Muscle layer of duodenum (tissue), 2 donors: ENCODE measurements around the gene SRD5A3.
"Not testable (repeated sequence)": the region's sequence is repeated elsewhere in the genome, so short reads cannot be mapped to it uniquely, and the experiment has no call there.

ENCODE experiments used
- H3K27ac ChIP-seq: one replicate; pipeline ENCODE4 v1.7.0; 2013; ENCODE audit warnings: mild to moderate bottlenecking, low read length
- H3K27me3 ChIP-seq: one replicate; pipeline ENCODE4 v1.7.0; 2013; ENCODE audit warnings: low read depth, mild to moderate bottlenecking, control low read depth, low read length
- H3K36me3 ChIP-seq, 2 donors: one replicate each; pipeline ENCODE4 v1.7.0; 2013; ENCODE audit warnings: low read length in 2 of 2, control low read depth in 1 of 2, mild to moderate bottlenecking in 1 of 2; ENCODE audit not compliant: insufficient read depth in 2 of 2, control insufficient read depth in 1 of 2
- H3K4me1 ChIP-seq, 2 donors: one replicate each; pipeline ENCODE4 v1.7.0; 2013; ENCODE audit warnings: low read length in 2 of 2, mild to moderate bottlenecking in 2 of 2, control low read depth in 1 of 2, moderate library complexity in 1 of 2; ENCODE audit not compliant: insufficient read depth in 2 of 2, control insufficient read depth in 1 of 2
- H3K4me3 ChIP-seq, 2 donors: one replicate each; pipeline ENCODE4 v1.7.0; 2013; ENCODE audit warnings: low read length in 2 of 2, low read depth in 1 of 2, mild to moderate bottlenecking in 1 of 2
- H3K9me3 ChIP-seq, 2 donors: one replicate each; pipeline ENCODE4 v1.7.0; 2013; ENCODE audit warnings: low read length in 2 of 2, control low read depth in 1 of 2, mild to moderate bottlenecking in 1 of 2; ENCODE audit not compliant: control insufficient read depth in 1 of 2
- donor health status: healthy.

The SRD5A3 gene

DNA sequence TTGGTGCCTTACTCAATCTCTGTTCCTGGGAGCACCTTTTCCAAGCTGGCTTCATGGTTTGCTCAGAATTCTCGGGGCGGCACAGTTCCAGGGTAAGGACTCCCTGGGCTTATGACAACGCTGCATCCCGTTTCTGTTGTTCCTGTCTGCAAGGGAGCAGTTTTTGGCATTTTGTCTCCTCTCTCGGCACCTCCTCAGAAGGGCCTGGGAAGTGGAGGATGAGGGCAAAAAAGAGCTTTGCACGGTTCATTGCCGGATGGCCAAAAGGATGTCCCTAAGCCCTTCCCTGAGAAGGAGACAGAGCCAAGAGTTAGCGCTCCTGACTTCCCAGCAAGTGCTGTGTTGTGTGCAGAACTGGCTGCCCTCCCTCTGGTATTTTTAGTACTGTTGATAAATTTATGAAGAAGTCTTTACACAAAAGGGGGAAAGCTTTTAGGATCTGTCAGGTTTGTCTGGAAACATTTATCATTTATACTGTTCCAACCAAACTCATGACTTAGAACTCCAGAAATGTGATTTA lies 13.4 kb downstream of the SRD5A3 start:
- Histone ChIP-seq H3K27ac (peak overlapping the region; percentile 67), H3K27me3 (no peaks in the 10 kb centered on the region), H3K4me1 (peaks cover 5 to 7% of the 10 kb centered on the region in 2 donors), H3K4me3 (no peak overlapping the region), H3K9me3 (no peaks in the 10 kb centered on the region), H3K36me3 (peaks cover 0 to 6% of the 10 kb centered on the region in 2 donors)

DNA sequence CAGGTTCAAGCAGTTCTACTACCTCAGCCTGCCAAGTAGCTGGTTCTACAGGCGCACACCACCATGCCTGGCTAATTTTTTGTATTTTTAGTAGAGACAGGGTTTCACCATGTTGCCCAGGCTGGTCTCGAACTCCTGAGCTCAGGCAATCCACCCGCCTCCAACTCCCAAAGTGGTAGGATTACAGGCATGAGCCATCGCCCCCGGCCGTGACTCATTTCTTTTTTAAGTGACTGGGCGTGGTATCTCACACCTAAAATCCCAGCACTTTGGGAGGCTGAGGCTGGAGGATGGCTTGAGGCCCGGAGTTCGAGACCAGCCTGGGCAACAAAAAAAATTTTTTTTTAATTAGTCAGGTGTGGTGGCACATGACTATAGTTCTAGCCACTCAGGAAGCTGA lies 16.9 kb downstream of the SRD5A3 start:
- H3K36me3 ChIP-seq, H3K4me1 ChIP-seq, H3K27ac ChIP-seq, H3K27me3 ChIP-seq, H3K4me3 ChIP-seq, H3K9me3 ChIP-seq: not testable (repeated sequence)

DNA sequence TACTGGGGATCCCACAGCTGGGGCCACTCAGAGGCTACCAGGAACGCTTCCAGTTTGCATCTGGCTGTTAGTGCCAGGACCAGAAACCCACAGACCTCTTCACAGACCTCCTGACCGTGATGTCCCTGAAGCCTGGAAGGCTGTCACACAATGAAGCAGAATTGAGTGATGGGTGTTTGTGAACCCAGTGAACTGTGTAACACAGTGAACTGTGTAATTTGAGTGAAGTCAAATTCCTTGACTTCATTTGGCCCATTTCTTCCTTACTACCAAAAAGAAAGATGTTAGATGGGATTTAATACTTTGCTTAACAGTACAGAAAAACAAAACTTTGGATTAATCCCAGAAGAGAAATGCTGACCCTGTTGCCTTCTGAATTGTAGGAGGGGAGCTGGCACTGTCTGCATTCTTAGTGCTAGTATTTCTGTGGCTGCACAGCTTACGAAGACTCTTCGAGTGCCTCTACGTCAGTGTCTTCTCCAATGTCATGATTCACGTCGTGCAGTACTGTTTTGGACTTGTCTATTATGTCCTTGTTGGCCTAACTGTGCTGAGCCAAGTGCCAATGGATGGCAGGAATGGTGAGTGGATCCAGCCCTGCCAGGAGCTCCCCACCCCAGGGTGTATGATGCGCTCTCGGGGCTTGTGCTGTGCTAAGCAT lies 17.8 kb downstream of the SRD5A3 start:
- Histone ChIP-seq H3K27me3 (no peaks in the 10 kb centered on the region), H3K4me1 (peaks cover under 1 to 6% of the 10 kb centered on the region in 2 donors), H3K36me3 (peaks cover 0 to 3% of the 10 kb centered on the region in 2 donors), H3K9me3 (no peaks in the 10 kb centered on the region), H3K4me3 (no peak overlapping the region), H3K27ac (no peak overlapping the region)

DNA sequence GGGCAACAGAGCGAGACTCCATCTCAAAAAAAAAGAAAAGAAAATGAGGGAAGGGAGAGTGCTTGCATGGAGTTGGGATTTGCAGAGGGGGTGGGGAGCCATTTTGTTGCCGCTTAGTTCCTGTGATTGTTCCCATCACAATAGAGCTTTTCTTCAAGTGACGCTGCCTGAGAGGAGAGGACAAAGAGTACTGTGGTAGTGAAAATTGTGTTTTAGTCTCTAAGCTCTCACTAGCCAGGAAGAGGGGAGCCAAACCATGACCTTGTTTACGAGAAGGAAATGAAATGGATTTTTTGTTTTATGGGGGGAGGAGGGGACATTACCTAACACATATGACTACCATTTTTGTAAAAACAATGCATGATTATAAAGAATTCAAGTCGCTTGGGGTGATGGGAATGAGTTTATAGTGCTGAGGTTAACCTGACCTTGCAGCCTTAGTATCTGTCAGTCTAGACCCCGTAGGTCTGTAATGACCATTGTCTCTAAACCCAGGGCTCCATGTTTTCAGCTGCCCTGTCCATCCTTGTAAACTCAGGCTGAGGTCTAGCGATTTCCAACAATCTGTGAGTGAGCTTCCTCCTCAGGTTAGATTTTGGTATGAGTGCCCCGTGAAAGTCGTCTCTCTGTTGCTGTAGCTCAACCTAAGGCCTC lies 18.8 kb downstream of the SRD5A3 start:
- Histone ChIP-seq H3K36me3 (peaks cover 0 to 4% of the 10 kb centered on the region in 2 donors), H3K4me3 (no peak overlapping the region), H3K27ac (no peak overlapping the region), H3K27me3 (no peaks in the 10 kb centered on the region), H3K9me3 (no peaks in the 10 kb centered on the region), H3K4me1 (no peaks in the 10 kb centered on the region)

DNA sequence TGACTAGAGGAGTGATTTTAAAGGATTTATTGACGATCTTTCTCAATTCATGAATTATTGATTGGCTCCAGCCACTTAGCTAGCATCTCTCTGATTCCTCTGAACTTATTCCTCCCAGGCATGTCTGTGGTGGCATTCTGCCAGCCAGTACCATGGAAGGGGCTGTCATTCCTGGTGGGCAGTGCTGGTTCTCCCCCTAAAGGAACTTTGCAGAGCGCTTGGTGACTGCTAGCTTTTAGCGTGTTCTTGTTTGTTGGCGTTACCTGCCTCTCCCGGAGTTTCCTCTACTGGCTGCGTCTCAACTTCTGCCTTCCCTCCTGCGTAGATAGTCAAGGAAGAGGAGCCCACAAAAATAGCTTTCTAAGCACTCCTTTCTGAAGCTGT lies 19.3 kb downstream of the SRD5A3 start:
- Histone ChIP-seq H3K4me1 (no peaks in the 10 kb centered on the region), H3K9me3 (no peaks in the 10 kb centered on the region), H3K27ac (no peak overlapping the region), H3K4me3 (no peak overlapping the region), H3K27me3 (no peaks in the 10 kb centered on the region), H3K36me3 (peaks cover 0 to 4% of the 10 kb centered on the region in 2 donors)

DNA sequence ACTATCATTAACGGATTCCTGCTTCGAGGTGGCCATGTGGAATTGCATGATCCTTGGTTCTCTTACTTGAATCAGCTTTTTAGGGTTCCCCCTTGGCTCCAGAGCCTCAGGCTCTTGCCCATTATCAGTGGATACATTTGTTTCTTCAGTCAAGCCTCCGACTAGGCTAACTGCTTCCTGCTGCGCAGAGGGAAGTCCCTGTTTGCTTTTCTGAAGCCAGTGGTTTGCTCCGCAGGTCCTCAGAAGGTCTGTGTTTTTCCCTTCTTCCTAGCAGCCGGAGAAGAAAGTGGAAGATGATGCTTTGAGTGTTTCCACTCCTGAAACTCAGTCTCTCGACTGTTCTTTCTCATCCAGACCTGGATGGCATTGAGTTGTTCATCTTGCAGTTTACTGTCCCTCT lies 20.6 kb downstream of the SRD5A3 start:
- no peak overlapping the region for H3K4me3 ChIP-seq
- H3K27me3 ChIP-seq: no peaks in the 10 kb centered on the region
- H3K36me3 ChIP-seq: peaks cover 0 to 4% of the 10 kb centered on the region in 2 donors
- H3K9me3 ChIP-seq: no peaks in the 10 kb centered on the region
- H3K4me1 ChIP-seq: no peaks in the 10 kb centered on the region
- H3K27ac ChIP-seq: no peak overlapping the region

DNA sequence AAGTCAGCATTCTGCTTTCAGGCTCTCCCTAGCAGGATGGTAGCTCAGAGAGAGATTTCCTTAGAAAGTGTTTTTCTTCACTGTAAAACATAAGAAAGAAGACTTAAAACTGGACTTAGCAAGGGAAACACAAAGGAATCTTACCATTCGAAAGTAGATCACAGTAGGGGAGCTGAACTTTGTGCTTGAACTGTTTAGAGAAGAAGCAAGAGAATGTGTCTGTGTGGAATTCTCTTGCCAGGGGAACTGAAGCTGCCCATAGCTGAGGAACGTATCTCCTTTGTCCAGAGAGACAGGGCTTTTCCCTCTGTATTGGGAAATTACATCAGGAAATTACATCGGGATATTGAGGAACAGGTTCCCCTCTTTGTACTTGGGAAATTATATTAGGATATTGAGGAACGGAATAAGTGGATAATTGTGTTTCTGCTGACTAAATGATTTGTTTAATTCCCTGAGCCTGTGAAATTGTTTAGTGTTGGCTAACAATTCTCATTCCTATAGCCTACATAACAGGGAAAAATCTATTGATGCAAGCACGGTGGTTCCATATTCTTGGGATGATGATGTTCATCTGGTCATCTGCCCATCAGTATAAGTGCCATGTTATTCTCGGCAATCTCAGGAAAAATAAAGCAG lies 21.2 kb downstream of the SRD5A3 start:
- H3K36me3 ChIP-seq: peaks cover 0 to 4% of the 10 kb centered on the region in 2 donors
- no peak overlapping the region for H3K4me3 ChIP-seq
- no peaks in the 10 kb centered on the region for H3K27me3 ChIP-seq
- H3K27ac ChIP-seq: no peak overlapping the region
- H3K4me1 ChIP-seq: no peaks in the 10 kb centered on the region
- no peaks in the 10 kb centered on the region for H3K9me3 ChIP-seq

DNA sequence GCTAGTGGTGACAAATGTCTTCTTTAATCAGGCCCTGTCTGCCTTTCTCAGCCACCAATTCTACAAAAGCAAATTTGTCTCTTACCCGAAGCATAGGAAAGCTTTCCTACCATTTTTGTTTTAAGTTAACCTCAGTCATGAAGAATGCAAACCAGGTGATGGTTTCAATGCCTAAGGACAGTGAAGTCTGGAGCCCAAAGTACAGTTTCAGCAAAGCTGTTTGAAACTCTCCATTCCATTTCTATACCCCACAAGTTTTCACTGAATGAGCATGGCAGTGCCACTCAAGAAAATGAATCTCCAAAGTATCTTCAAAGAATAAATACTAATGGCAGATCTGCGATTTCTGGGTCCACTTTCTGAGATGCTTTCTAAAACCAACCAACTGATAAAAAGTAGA lies 23.9 kb downstream of the SRD5A3 start:
- Histone ChIP-seq H3K27me3 (no peaks in the 10 kb centered on the region), H3K27ac (no peak overlapping the region)

DNA sequence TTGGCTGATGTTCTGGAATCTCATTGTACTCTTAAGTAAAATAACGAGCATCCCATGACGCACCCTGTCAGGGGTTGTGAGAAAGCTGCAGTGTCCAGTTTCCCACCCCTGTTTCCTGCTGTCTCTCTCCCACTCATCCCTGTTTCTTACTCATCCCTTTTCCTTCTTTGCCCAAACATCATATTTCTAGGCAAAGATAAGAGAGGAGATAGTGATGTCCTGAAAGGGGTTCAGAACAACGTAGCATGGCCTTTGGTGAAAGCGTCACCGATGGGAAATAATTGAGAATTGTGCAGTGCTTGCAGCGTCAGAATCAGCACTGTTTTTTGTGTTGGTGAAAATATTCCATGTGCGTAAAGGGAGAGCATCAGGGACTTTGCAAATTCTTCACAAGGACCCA lies 26.2 kb downstream of the SRD5A3 start:
- no peak overlapping the region for H3K27ac ChIP-seq
- H3K27me3 ChIP-seq: no peaks in the 10 kb centered on the region
- H3K9me3 ChIP-seq: no peaks in the 10 kb centered on the region
- no peak overlapping the region for H3K4me3 ChIP-seq
- H3K4me1 ChIP-seq: no peaks in the 10 kb centered on the region
- H3K36me3 ChIP-seq: peaks cover 0 to 4% of the 10 kb centered on the region in 2 donors

More for the DNA sequence above, 23.9 kb downstream of the SRD5A3 start:
- H3K4me3 ChIP-seq: no peak overlapping the region
- no peaks in the 10 kb centered on the region for H3K9me3 ChIP-seq
- no peaks in the 10 kb centered on the region for H3K4me1 ChIP-seq
- H3K36me3 ChIP-seq: peaks cover 0 to 4% of the 10 kb centered on the region in 2 donors

DNA sequence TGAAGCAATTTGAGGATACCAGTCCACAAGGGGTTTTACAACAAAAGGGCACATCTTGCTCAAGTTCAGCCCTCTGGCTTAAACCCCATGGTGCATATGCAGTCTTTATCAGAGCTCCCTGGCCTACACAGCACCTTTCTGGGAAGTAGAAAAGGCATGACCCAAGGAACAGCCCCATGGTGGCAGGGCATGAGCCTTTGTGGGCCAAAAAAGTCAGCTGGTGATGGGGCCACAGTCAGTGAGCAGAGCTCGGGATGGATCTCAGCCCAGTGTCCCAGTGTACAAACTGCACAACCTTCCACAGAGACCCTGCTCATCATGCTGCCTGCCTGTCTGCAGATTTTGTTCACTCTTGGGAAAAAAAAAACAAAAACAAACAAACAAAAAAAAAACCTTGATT lies 27.4 kb downstream of the SRD5A3 start:
- no peak overlapping the region for H3K4me3 ChIP-seq
- peaks cover 0 to 4% of the 10 kb centered on the region in 2 donors for H3K36me3 ChIP-seq
- no peaks in the 10 kb centered on the region for H3K4me1 ChIP-seq
- H3K27ac ChIP-seq: no peak overlapping the region
- H3K27me3 ChIP-seq: no peaks in the 10 kb centered on the region
- H3K9me3 ChIP-seq: no peaks in the 10 kb centered on the region

DNA sequence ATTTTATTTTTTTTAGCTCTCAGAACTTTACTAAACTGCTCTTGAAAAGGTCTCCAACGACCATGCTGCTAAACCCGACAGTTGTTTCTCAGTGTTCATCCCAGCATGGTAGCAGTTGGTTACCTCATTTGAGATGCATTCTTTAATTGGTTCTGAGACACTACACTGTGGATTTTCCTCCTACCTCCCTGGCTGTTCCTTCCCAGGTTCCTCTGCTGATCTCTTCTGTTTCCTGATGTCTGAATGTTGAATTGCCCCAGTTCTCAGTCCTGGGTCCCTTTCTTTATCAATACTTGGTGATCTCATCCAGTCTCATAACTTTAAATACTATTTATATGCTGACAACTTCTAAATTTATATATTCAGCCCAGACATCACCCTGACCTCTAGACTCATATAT lies 30.7 kb downstream of the SRD5A3 start:
- no peaks in the 10 kb centered on the region for H3K36me3 ChIP-seq
- H3K4me1 ChIP-seq: no peaks in the 10 kb centered on the region
- no peak overlapping the region for H3K27ac ChIP-seq
- H3K4me3 ChIP-seq: no peak overlapping the region
- H3K27me3 ChIP-seq: no peaks in the 10 kb centered on the region
- H3K9me3 ChIP-seq: no peaks in the 10 kb centered on the region
